ENCODE measurements around the gene PDPK1.
"Not testable (repeated sequence)": the region's sequence is repeated elsewhere in the genome, so short reads cannot be mapped to it uniquely, and the experiment has no call there.

The PDPK1 gene

GRCh38 chr16:2620870-2621269, 83.0 kb downstream of the PDPK1 start:
- DNase-seq = not testable (repeated sequence)

GRCh38 chr16:2621395-2621794, 83.6 kb downstream of the PDPK1 start:
- DNase-seq = not testable (repeated sequence)

GRCh38 chr16:2627075-2627474, 89.3 kb downstream of the PDPK1 start:
- not testable (repeated sequence) for DNase-seq

GRCh38 chr16:2631203-2631602, 93.4 kb downstream of the PDPK1 start:
- DNase-seq = not testable (repeated sequence)

GRCh38 chr16:2632291-2632690, 94.5 kb downstream of the PDPK1 start:
- not testable (repeated sequence) for DNase-seq

GRCh38 chr16:2639071-2639721, 101.4 kb downstream of the PDPK1 start:
- peak; percentile 38 for DNase-seq

- DNase-seq = not testable (repeated sequence)
These were observed 101.9 kb downstream of the PDPK1 start for GRCh38 chr16:2639722-2640072.

GRCh38 chr16:2642561-2642960, 104.7 kb downstream of the PDPK1 start:
- not testable (repeated sequence) for DNase-seq

GRCh38 chr16:2644754-2645453, 107.1 kb downstream of the PDPK1 start:
- DNase-seq = not testable (repeated sequence)

GRCh38 chr16:2651268-2651871, 113.5 kb downstream of the PDPK1 start:
- DNase-seq = not testable (repeated sequence)
